GM23338 (cell line): ENCODE results near the gene RAP1A. TPM values are rescaled to one million over a fixed set of nuclear protein-coding genes. Genes with fewer than 3 reads are reported as not detected.
"Not testable (repeated sequence)": the region's sequence is repeated elsewhere in the genome, so short reads cannot be mapped to it uniquely, and the experiment has no call there.

Experiments
- ATAC-seq: fragments of 200-7000 bp; cut with Tn5 transposase; 3 replicates; pipeline ENCODE4 v1.9.1; 2020
- DNase-seq: peaks from one replicate; pipeline ENCODE4 v3.0.0-alpha.2; 2015; ENCODE audit warnings: low spot score
- H2AFZ ChIP-seq: fragments of 200-600 bp; sonication (generic); 2 replicates; pipeline ENCODE4 v1.8.0; 2016; ENCODE audit warnings: antibody characterized with exemption, mild to moderate bottlenecking, moderate library complexity
- H3F3A ChIP-seq: fragments of 200-600 bp; sonication (generic); replicated peaks from 2 replicates; pipeline ENCODE4 v1.8.0; 2017; ENCODE audit warnings: antibody characterized with exemption, mixed run types, low read depth
- H3K27ac ChIP-seq: fragments of 200-600 bp; sonication (generic); 2 replicates; pipeline ENCODE4 v1.6.1; 2016; ENCODE audit warnings: low read depth
- H3K27me3 ChIP-seq: fragments of 200-600 bp; sonication (generic); 2 replicates; pipeline ENCODE4 v1.8.0; 2016; ENCODE audit warnings: mild to moderate bottlenecking, mixed run types, moderate library complexity; ENCODE audit not compliant: insufficient read depth
- H3K36me3 ChIP-seq: fragments of 200-600 bp; sonication (generic); 2 replicates; pipeline ENCODE4 v1.8.0; 2016; ENCODE audit warnings: mild to moderate bottlenecking; ENCODE audit not compliant: insufficient read depth
- H3K4me1 ChIP-seq: fragments of 200-600 bp; sonication (generic); 2 replicates; pipeline ENCODE4 v1.8.0; 2016; ENCODE audit warnings: mild to moderate bottlenecking, moderate library complexity; ENCODE audit not compliant: insufficient read depth
- H3K4me2 ChIP-seq: fragments of 200-600 bp; sonication (generic); 2 replicates; pipeline ENCODE4 v1.7.1; 2017; ENCODE audit warnings: mixed run types
- H3K4me3 ChIP-seq: fragments of 200-600 bp; sonication (generic); 2 replicates; pipeline ENCODE4 v1.6.1; 2016; ENCODE audit warnings: mixed run types
- H3K79me2 ChIP-seq: fragments of 200-600 bp; sonication (generic); replicated peaks from 2 replicates; pipeline ENCODE4 v1.8.0; 2017; ENCODE audit warnings: mild to moderate bottlenecking; ENCODE audit not compliant: insufficient read depth
- H3K9me2 ChIP-seq: fragments of 200-600 bp; sonication (generic); 2 replicates; pipeline ENCODE4 v1.8.0; 2017; ENCODE audit not compliant: insufficient read depth
- H4K20me1 ChIP-seq: fragments of 200-600 bp; sonication (generic); replicated peaks from 2 replicates; pipeline ENCODE4 v1.8.0; 2017; ENCODE audit warnings: mild to moderate bottlenecking; ENCODE audit not compliant: insufficient read depth
- H3K27ac Mint-ChIP-seq: 2 replicates; pipeline ENCODE4 v1.8.0; 2020; ENCODE audit warnings: inconsistent platforms, mild to moderate bottlenecking, moderate library complexity, mixed read lengths
- H3K27me3 Mint-ChIP-seq: 3 replicates; pipeline ENCODE4 v1.8.0; 2022; ENCODE audit warnings: low read depth, mild to moderate bottlenecking, moderate library complexity, mixed read lengths, inconsistent platforms; ENCODE audit not compliant: insufficient read depth, poor library complexity
- H3K36me3 Mint-ChIP-seq: 3 replicates; pipeline ENCODE4 v1.8.0; 2021; ENCODE audit warnings: low read depth, mild to moderate bottlenecking, inconsistent platforms, moderate library complexity, mixed read lengths
- H3K4me1 Mint-ChIP-seq: 3 replicates; pipeline ENCODE4 v1.8.0; 2020; ENCODE audit warnings: mild to moderate bottlenecking, inconsistent platforms, mixed read lengths
- H3K4me3 Mint-ChIP-seq: 3 replicates; pipeline ENCODE4 v1.8.0; 2021; ENCODE audit warnings: moderate library complexity, mild to moderate bottlenecking, inconsistent platforms, mixed read lengths
- H3K9me3 Mint-ChIP-seq: 3 replicates; pipeline ENCODE4 v1.8.0; 2020; ENCODE audit warnings: moderate library complexity, mild to moderate bottlenecking, inconsistent platforms, mixed read lengths
- CREB1 ChIP-seq: fragments of 250-450 bp; sonication (Bioruptor Pico); IDR thresholded peaks from 2 replicates; pipeline ENCODE4 v1.5.0; 2020; ENCODE audit warnings: low read depth, mild to moderate bottlenecking, moderate library complexity
- CTCF ChIP-seq, 2 experiments: fragments of 200-600 bp in 1 of 2; sonication (generic) in 1 of 2; conservative IDR thresholded peaks; 2 replicates each; pipeline versions ENCODE4 v1.5.1 to v1.6.1; 2016 to 2017; ENCODE audit warnings: antibody characterized with exemption in 2 of 2, low read depth in 2 of 2, mild to moderate bottlenecking in 2 of 2, moderate library complexity in 1 of 2
- EZH2 ChIP-seq: fragments of 200-600 bp; sonication (generic); IDR thresholded peaks from one replicate; pipeline ENCODE4 v1.8.0; 2017; ENCODE audit warnings: antibody characterized with exemption, mild to moderate bottlenecking, low read depth; ENCODE audit not compliant: unreplicated experiment
- EZH2phosphoT487 ChIP-seq: fragments of 200-600 bp; sonication (generic); IDR thresholded peaks from one replicate; pipeline ENCODE4 v1.8.1; 2018; ENCODE audit warnings: antibody characterized with exemption; ENCODE audit not compliant: unreplicated experiment
- NANOG ChIP-seq: IDR thresholded peaks from 2 replicates; pipeline ENCODE4 v1.6.1; 2016; ENCODE audit warnings: antibody characterized with exemption, borderline replicate concordance
- REST ChIP-seq: IDR thresholded peaks from one replicate; pipeline ENCODE4 v1.6.1; 2018; ENCODE audit warnings: antibody characterized with exemption; ENCODE audit not compliant: unreplicated experiment
- STAT1 ChIP-seq: IDR thresholded peaks from one replicate; pipeline ENCODE4 v1.6.1; 2016; ENCODE audit warnings: antibody characterized with exemption; ENCODE audit not compliant: unreplicated experiment
- ZNF114 ChIP-seq: fragments of 250-450 bp; sonication (Bioruptor Pico); IDR thresholded peaks from 2 replicates; pipeline ENCODE4 v1.5.0; 2020; ENCODE audit warnings: mild to moderate bottlenecking, moderate library complexity
- polyA plus RNA-seq: library from polyadenylated mRNA; unstranded; fragments of >200 nt; fragmentation: Nextera tagmentation; extraction: Ambion mirVana; gene quantifications from 2 replicates; pipeline ENCODE4 v1.2.1, GENCODE V29; 2016
- total RNA-seq: library from RNA; depleted of rRNA; stranded (reverse); fragments of >200 nt; shearing (Covaris generic); gene quantifications from 2 replicates; pipeline ENCODE4 v1.2.3, GENCODE V29; 2014

The RAP1A gene
- total and polyA plus RNA-seq, 2 experiments from 2014 or later, result 16.2 to 23.0 TPM

GRCh38 chr1:111679541-111679940 is 60.0 kb downstream of the RAP1A start:
- no peaks in the 10 kb centered on the region for H4K20me1 ChIP-seq
- Mint-ChIP-seq H3K4me3 (no peak overlapping the region), H3K9me3 (peaks cover 61% of the 10 kb centered on the region), H3K36me3 (peaks cover 69% of the 10 kb centered on the region), H3K27me3 (peaks cover 2% of the 10 kb centered on the region), H3K4me1 (no peaks in the 10 kb centered on the region), H3K27ac (no peak overlapping the region)
- H3K36me3 ChIP-seq, result no peaks in the 10 kb centered on the region
- no peak for DNase-seq
- H3K4me1 ChIP-seq, result no peaks in the 10 kb centered on the region
- H3K4me2 ChIP-seq, result no peak overlapping the region
- no peak for TF ChIP-seq ZNF114
- no peak for ATAC-seq
- no peak overlapping the region for H3K27ac ChIP-seq
- H3K9me2 ChIP-seq, result peaks cover 9% of the 10 kb centered on the region; the same call in 1 of the 2 replicates
- no peak overlapping the region for H2AFZ ChIP-seq
- no peak overlapping the region for H3K4me3 ChIP-seq
- peaks cover 16% of the 10 kb centered on the region for H3K79me2 ChIP-seq
- no peaks in the 10 kb centered on the region for H3K27me3 ChIP-seq
- H3F3A ChIP-seq, result no peaks in the 10 kb centered on the region

GRCh38 chr1:111680212-111680800 is 60.7 kb downstream of the RAP1A start:
- not testable (repeated sequence) for H3K4me3 ChIP-seq, H3K27me3 Mint-ChIP-seq, H3K4me1 Mint-ChIP-seq, H3K27me3 ChIP-seq, H4K20me1 ChIP-seq, H3K9me2 ChIP-seq, H3K36me3 ChIP-seq, H3F3A ChIP-seq, H3K27ac Mint-ChIP-seq, H3K79me2 ChIP-seq, H3K4me1 ChIP-seq, H3K27ac ChIP-seq, H2AFZ ChIP-seq, DNase-seq, H3K4me3 Mint-ChIP-seq, ATAC-seq, H3K4me2 ChIP-seq
- H3K9me3 Mint-ChIP-seq, result peaks cover 68% of the 10 kb centered on the region
- H3K36me3 Mint-ChIP-seq, result peaks cover 71% of the 10 kb centered on the region

GRCh38 chr1:111685293-111686153 is 65.9 kb downstream of the RAP1A start:
- not testable (repeated sequence) for H3F3A ChIP-seq, H3K4me1 Mint-ChIP-seq, ATAC-seq, H3K27me3 ChIP-seq, H3K4me1 ChIP-seq, H3K27ac ChIP-seq, H4K20me1 ChIP-seq, DNase-seq, H3K79me2 ChIP-seq, H3K27me3 Mint-ChIP-seq, H3K4me3 ChIP-seq, H2AFZ ChIP-seq, H3K4me3 Mint-ChIP-seq, H3K4me2 ChIP-seq, H3K27ac Mint-ChIP-seq, H3K9me2 ChIP-seq, H3K36me3 ChIP-seq
- H3K36me3 Mint-ChIP-seq, result peaks cover 39% of the 10 kb centered on the region
- H3K9me3 Mint-ChIP-seq, result peaks cover 47% of the 10 kb centered on the region

- peaks cover 6% of the 10 kb centered on the region; the same call in 1 of the 2 replicates for H4K20me1 ChIP-seq
- H3F3A ChIP-seq, result no peaks in the 10 kb centered on the region
- no peak for ATAC-seq
- 0 out of 2 replicates have a peak, but pooled peaks cover 2% of the 10 kb centered on the region for H3K36me3 ChIP-seq
- no peaks in the 10 kb centered on the region for H3K4me1 ChIP-seq
- peaks cover 3% of the 10 kb centered on the region; the same call in 2 of the 3 replicates for H3K9me3 Mint-ChIP-seq
- H3K27me3 ChIP-seq, result no peaks in the 10 kb centered on the region
- no peak overlapping the region for H3K27ac Mint-ChIP-seq
- no peak for DNase-seq
- H3K9me2 ChIP-seq, result no peaks in the 10 kb centered on the region
- no peak overlapping the region for H3K4me3 Mint-ChIP-seq
- no peak overlapping the region for H2AFZ ChIP-seq
- H3K4me3 ChIP-seq, result no peak overlapping the region
- peaks cover 4% of the 10 kb centered on the region; the same call in 1 of the 2 replicates for H3K79me2 ChIP-seq
- no peak overlapping the region for H3K4me2 ChIP-seq
- H3K27me3 Mint-ChIP-seq, result peaks cover 4% of the 10 kb centered on the region
- H3K36me3 Mint-ChIP-seq, result 0 out of 3 replicates have a peak, but pooled peaks cover 2% of the 10 kb centered on the region
- H3K27ac ChIP-seq, result no peak overlapping the region
- H3K4me1 Mint-ChIP-seq, result no peaks in the 10 kb centered on the region
- no peak for TF ChIP-seq REST
- no peak for TF ChIP-seq CREB1
- no peak for TF ChIP-seq NANOG
- no peak for TF ChIP-seq CTCF (conservative IDR thresholded peaks at IDR 0.05; ENCODE audit: low read depth in 2 of 2)
- TF ChIP-seq STAT1, result no peak
- no peak for TF ChIP-seq EZH2phosphoT487
- no peak for TF ChIP-seq EZH2
Observed at GRCh38 chr1:111690306-111690617, 70.7 kb downstream of the RAP1A start.
